Panc1 (cell line): ENCODE results near the gene CNN2. TPM values are rescaled to one million over a fixed set of nuclear protein-coding genes. Genes with fewer than 3 reads are reported as not detected.

Experiments used
- ATAC-seq: fragments of 200-7000 bp; cut with Tn5 transposase; 2 replicates; pipeline ENCODE4 v1.9.1; 2020; ENCODE audit warnings: mild to moderate bottlenecking, moderate library complexity
- BruUV-seq: library from RNA; stranded (reverse); fragments of 400-500 nt; replicated peaks from 2 replicates; lab custom pipeline; 2021; lab: Mats Ljungman, UMichigan
- CTCF ChIA-PET: fragments of 300-600 bp; sonication (Branson Sonifier 250); formaldehyde crosslinking; loops from one replicate; lab custom pipeline; 2022; ENCODE audit warnings: antibody characterized with exemption; lab: Charles Lee
- POLR2A ChIA-PET: fragments of 300-600 bp; sonication (Branson Sonifier 250); formaldehyde crosslinking; loops from one replicate; lab custom pipeline; 2022; ENCODE audit warnings: antibody characterized with exemption; lab: Charles Lee
- DNase-seq: peaks from one replicate; pipeline ENCODE4 v3.0.0-alpha.2; 2010; ENCODE audit warnings: low read depth, low spot score
- H3K27ac ChIP-seq: 2 replicates; pipeline ENCODE4 v1.5.1; 2011; ENCODE audit warnings: mild to moderate bottlenecking, low read length, inconsistent platforms
- H3K27me3 ChIP-seq: fragments of 200-500 bp; sonication (Bioruptor generic); 2 replicates; pipeline ENCODE4 v1.6.0; 2014; ENCODE audit warnings: low read length, inconsistent platforms; ENCODE audit not compliant: control insufficient read depth, insufficient read depth
- H3K36me3 ChIP-seq: fragments of 200-500 bp; sonication (Bioruptor generic); 2 replicates; pipeline ENCODE4 v1.5.1; 2014; ENCODE audit warnings: inconsistent platforms, mild to moderate bottlenecking, low read length, moderate library complexity; ENCODE audit not compliant: control insufficient read depth, insufficient read depth
- H3K4me1 ChIP-seq: 2 replicates; pipeline ENCODE4 v1.5.1; 2011; ENCODE audit warnings: inconsistent platforms, mild to moderate bottlenecking, low read length, moderate library complexity; ENCODE audit not compliant: control insufficient read depth, insufficient read depth
- H3K4me3 ChIP-seq, 2 experiments: 2 replicates each; pipeline ENCODE4 v1.5.1; 2011 to 2012; ENCODE audit warnings: low read depth in 2 of 2, low read length in 2 of 2, mild to moderate bottlenecking in 2 of 2, inconsistent platforms in 1 of 2, moderate library complexity in 1 of 2
- H3K9me3 ChIP-seq: fragments of 200-500 bp; sonication (Bioruptor generic); 2 replicates; pipeline ENCODE4 v1.5.1; 2014; ENCODE audit warnings: low read depth, mild to moderate bottlenecking, inconsistent platforms, low read length, moderate library complexity; ENCODE audit not compliant: control insufficient read depth, insufficient read depth
- POLR2AphosphoS5 ChIP-seq: IDR thresholded peaks from 2 replicates; pipeline ENCODE4 v1.6.1; 2012; ENCODE audit warnings: mild to moderate bottlenecking, low read depth, low read length, moderate library complexity
- SIN3A ChIP-seq: IDR thresholded peaks from 2 replicates; pipeline ENCODE4 v1.6.1; 2012; ENCODE audit warnings: low read depth, mild to moderate bottlenecking, low read length, moderate library complexity, borderline replicate concordance; ENCODE audit not compliant: insufficient read depth
- TCF7L2 ChIP-seq: IDR thresholded peaks from 2 replicates; pipeline ENCODE4 v1.6.1; 2011; ENCODE audit warnings: mild to moderate bottlenecking, low read depth, low read length, inconsistent platforms
- in situ Hi-C: cut with HindIII; loops from 2 replicates; pipeline ENCODE4 v1.10.0; 2016; ENCODE audit warnings: low sequenced_read_pairs, low pct_unique_long_range_greater_than_20kb
- intact Hi-C: fragments of 100-400 bp; cut with micrococcal nuclease; formaldehyde crosslinking; loops from one replicate; pipeline ENCODE4 v1.10.0; 2022; ENCODE audit not compliant: unreplicated experiment
- total RNA-seq: library from RNA; stranded (reverse); gene quantifications from one replicate; pipeline ENCODE4 v1.2.1, GENCODE V29; 2021; ENCODE audit not compliant: unreplicated experiment
- TF ChIP-seq, protein P1 (sequence below): fragments of 450-650 bp; IDR thresholded peaks from 2 replicates; pipeline ENCODE4 v1.5.1; 2017; ENCODE audit warnings: mild to moderate bottlenecking
- TF ChIP-seq, protein P2 (sequence below), 2 experiments: IDR thresholded peaks; 2 replicates each; pipeline ENCODE4 v1.6.1; 2011 to 2012; ENCODE audit warnings: low read depth in 2 of 2, control low read depth in 1 of 2, low read length in 1 of 2, mild to moderate bottlenecking in 1 of 2, moderate library complexity in 1 of 2; ENCODE audit not compliant: insufficient read depth in 1 of 2

The CNN2 gene
- total RNA-seq, 1 experiment from 2014 or later = 203 TPM

- no TSS peak for BruUV-seq
- Histone ChIP-seq H3K27me3 (no peaks in the 10 kb centered on the region), H3K4me1 (peaks cover 19% of the 10 kb centered on the region), H3K36me3 (peaks cover 6% of the 10 kb centered on the region; the same call in 1 of the 2 replicates), H3K9me3 (no peaks in the 10 kb centered on the region), H3K4me3 (peak overlapping the region; percentile 63 to 82), H3K27ac (peak overlapping the region; percentile 92)
- POLR2A ChIA-PET = interaction anchor here (0.5 kb wide), 1 partner anchor 13 kb away, joined by 5 read pairs; no protein-coding TSS in a partner anchor
- in situ Hi-C loops (no loop called here), intact Hi-C loops (no loop called here)
- TF ChIP-seq TCF7L2 (no peak), POLR2AphosphoS5 (no peak), SIN3A (no peak)
- TF ChIP-seq, protein P1, sequence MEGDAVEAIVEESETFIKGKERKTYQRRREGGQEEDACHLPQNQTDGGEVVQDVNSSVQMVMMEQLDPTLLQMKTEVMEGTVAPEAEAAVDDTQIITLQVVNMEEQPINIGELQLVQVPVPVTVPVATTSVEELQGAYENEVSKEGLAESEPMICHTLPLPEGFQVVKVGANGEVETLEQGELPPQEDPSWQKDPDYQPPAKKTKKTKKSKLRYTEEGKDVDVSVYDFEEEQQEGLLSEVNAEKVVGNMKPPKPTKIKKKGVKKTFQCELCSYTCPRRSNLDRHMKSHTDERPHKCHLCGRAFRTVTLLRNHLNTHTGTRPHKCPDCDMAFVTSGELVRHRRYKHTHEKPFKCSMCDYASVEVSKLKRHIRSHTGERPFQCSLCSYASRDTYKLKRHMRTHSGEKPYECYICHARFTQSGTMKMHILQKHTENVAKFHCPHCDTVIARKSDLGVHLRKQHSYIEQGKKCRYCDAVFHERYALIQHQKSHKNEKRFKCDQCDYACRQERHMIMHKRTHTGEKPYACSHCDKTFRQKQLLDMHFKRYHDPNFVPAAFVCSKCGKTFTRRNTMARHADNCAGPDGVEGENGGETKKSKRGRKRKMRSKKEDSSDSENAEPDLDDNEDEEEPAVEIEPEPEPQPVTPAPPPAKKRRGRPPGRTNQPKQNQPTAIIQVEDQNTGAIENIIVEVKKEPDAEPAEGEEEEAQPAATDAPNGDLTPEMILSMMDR = no peak
- TF ChIP-seq, protein P2, sequence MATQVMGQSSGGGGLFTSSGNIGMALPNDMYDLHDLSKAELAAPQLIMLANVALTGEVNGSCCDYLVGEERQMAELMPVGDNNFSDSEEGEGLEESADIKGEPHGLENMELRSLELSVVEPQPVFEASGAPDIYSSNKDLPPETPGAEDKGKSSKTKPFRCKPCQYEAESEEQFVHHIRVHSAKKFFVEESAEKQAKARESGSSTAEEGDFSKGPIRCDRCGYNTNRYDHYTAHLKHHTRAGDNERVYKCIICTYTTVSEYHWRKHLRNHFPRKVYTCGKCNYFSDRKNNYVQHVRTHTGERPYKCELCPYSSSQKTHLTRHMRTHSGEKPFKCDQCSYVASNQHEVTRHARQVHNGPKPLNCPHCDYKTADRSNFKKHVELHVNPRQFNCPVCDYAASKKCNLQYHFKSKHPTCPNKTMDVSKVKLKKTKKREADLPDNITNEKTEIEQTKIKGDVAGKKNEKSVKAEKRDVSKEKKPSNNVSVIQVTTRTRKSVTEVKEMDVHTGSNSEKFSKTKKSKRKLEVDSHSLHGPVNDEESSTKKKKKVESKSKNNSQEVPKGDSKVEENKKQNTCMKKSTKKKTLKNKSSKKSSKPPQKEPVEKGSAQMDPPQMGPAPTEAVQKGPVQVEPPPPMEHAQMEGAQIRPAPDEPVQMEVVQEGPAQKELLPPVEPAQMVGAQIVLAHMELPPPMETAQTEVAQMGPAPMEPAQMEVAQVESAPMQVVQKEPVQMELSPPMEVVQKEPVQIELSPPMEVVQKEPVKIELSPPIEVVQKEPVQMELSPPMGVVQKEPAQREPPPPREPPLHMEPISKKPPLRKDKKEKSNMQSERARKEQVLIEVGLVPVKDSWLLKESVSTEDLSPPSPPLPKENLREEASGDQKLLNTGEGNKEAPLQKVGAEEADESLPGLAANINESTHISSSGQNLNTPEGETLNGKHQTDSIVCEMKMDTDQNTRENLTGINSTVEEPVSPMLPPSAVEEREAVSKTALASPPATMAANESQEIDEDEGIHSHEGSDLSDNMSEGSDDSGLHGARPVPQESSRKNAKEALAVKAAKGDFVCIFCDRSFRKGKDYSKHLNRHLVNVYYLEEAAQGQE (IDR thresholded peaks at IDR 0.05; ENCODE audit: insufficient read depth in 1 of 2, low read depth in 2 of 2, low read length in 1 of 2) = no peak
- CTCF ChIA-PET = interaction anchor here (0.6 kb wide), 1 partner anchor 239 kb away, joined by 3 read pairs; no protein-coding TSS in a partner anchor
- DNase-seq = no peak
- peak; percentile 0; the same call in 1 of the 2 replicates for ATAC-seq
Measured at GRCh38 chr19:1041272-1041834, 14.9 kb downstream of the CNN2 start.

- in situ Hi-C loops = no loop called here
Measured at GRCh38 chr19:1041835-1042685, 15.7 kb downstream of the CNN2 start.

More at GRCh38 chr19:1041835-1042685, 15.7 kb downstream of the CNN2 start:
- ATAC-seq = peak; percentile 76
- ChIA-PET POLR2A (interaction anchor here (0.6 kb wide), 3 partner anchors 9 to 66 kb away, joined by 3 to 7 read pairs (median 4); no protein-coding TSS in a partner anchor), CTCF (interaction anchor here (0.6 kb wide), 1 partner anchor 35 kb away, joined by 7 read pairs; no protein-coding TSS in a partner anchor)
- peak overlapping the region; percentile 92 for H3K27ac ChIP-seq
- DNase-seq = peak; percentile 47
- H3K36me3 ChIP-seq = peaks cover 4% of the 10 kb centered on the region; the same call in 1 of the 2 replicates
- BruUV-seq = no TSS peak
- intact Hi-C loops = no loop called here
- H3K9me3 ChIP-seq = no peaks in the 10 kb centered on the region
- H3K4me1 ChIP-seq = peaks cover 19% of the 10 kb centered on the region
- H3K27me3 ChIP-seq = no peaks in the 10 kb centered on the region
- TF ChIP-seq, protein P2 (IDR thresholded peaks at IDR 0.05; ENCODE audit: insufficient read depth in 1 of 2, low read depth in 2 of 2, low read length in 1 of 2) = no peak
- TF ChIP-seq, protein P1 = no peak
- no peak for TF ChIP-seq TCF7L2
- peak; percentile 50; the same call in 1 of the 2 replicates for TF ChIP-seq POLR2AphosphoS5
- peak overlapping the region; percentile 63 to 82 for H3K4me3 ChIP-seq
